IPS-NIHi11 (cell line): Measurements from ENCODE around the gene CUX1.

Experiments used
- DNase-seq: peaks from one replicate; pipeline ENCODE4 v3.0.0; 2012; ENCODE audit warnings: mixed read lengths, low spot score

CUX1 gene

GRCh38 chr7:102272075-102272916, 454.9 kb downstream of the CUX1 start:
- DNase-seq, result peak; percentile 94

GRCh38 chr7:102272917-102273748, 455.7 kb downstream of the CUX1 start:
- no peak for DNase-seq

- peak; percentile 56 for DNase-seq
Observed at GRCh38 chr7:102273749-102274712, 456.6 kb downstream of the CUX1 start.

- DNase-seq, result no peak
Observed at GRCh38 chr7:102275123-102275703, 457.8 kb downstream of the CUX1 start.

GRCh38 chr7:102277901-102278300, 460.5 kb downstream of the CUX1 start:
- DNase-seq, result no peak

GRCh38 chr7:102279537-102280400, 462.3 kb downstream of the CUX1 start:
- DNase-seq, result peak; percentile 91

GRCh38 chr7:102280521-102280920, 463.1 kb downstream of the CUX1 start:
- DNase-seq, result no peak

DNA sequence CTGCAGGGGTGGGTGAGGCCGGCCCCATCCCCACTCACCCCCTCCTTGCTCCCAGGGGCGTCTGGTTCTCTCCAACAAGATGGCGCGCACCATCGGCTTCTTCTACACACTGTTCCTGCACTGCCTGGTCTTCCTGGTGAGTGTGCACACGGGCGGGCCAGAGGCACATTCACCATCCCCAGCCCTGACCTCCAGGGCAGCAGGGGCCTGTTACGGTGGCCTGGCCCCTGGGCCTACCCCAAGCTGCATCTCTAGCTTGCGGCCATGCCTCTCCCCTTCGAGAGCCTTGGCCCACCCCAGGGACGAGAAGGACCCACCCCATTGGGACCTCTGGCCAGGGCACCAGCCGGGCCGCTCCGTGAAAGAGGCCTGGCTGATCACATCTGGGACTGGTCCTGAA, 464.4 kb downstream of the CUX1 start:
- DNase-seq, result no peak

- no peak for DNase-seq
Observed at GRCh38 chr7:102282465-102283362, 465.3 kb downstream of the CUX1 start.

GRCh38 chr7:102283477-102284189, 466.2 kb downstream of the CUX1 start:
- no peak for DNase-seq

DNA sequence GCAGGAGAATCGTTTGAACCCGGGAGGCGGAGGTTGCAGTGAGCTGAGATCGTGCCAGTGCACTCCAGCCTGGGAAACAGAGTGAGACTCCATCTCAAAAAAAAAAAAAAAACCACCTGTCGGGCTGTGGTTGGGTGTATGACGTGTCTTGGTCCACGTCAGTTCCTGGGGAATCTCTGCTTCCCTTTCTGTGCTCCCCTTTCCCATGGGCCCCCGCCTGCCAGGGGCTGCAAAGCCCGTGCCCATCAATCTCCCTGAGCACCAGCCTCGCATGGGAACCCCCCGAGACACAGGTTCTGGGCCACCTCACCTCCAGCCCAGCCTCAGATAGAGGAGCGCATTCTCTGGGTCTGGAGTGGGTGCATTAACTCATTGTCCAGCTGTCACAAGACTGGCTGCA, 467.0 kb downstream of the CUX1 start:
- no peak for DNase-seq

DNA sequence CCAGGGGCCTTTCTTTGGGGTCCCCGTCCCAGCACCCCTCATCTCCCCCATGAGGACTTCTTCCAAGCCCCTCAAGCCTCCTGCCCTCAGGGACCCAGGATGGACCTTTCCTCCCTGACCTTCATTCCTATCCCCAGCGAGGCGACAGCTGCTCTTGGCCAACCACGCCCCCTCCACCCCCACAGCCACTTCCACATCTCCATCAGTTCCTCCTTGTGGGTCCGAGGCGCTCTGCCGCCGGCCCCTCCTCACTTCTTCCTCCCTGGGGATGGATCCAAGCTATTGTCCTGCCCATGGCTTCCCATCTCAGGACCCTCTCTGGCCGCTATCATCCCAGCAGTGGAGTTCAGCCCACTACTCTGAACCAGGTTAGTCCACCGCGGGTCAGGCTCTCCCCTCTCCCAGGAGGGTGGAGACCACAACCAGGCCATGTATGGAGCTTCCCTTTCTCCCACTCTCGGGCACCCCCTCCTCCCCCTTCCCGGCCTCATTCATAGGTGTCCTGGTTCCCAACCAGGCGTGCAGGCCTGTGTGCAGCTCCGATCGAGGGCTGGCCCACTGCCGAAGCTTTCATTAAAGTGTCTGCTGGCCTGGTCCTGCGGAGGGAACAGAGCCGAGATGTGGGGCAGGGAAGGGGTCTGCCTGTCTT, 467.6 kb downstream of the CUX1 start:
- DNase-seq, result no peak

DNA sequence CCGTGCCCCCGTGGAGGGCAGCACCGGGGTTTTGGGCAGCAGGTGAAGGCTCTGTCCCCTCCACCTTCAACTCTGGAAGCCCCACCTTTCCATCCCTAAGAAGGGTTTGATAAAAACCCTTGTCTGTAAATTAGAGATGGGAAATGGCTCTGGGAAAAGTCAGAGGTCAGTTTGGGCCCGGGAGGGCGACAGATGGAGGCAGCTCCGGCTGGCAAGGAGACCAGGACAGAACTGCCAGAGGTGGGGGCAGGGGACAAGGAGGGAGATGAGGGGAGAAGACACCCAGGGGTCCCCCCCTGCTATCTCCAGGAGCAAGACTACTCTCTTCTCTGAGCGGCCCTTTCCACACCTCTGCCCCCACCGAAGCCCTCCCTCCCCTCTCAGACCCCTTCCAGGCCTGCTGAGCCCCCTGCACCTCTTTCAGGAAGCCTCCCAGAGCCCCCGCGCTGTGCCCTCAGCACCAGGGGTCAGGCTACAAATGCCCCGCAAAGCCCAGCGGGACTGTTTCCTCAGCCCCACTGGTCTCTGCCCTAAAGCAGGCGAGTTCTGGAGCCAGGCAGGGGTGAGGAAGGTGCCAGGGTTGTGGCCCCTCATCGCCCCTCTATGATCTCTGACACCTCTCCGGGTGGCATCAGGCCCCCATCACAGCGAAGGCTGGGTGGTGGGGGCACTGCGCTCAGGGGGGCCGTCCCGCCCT, 468.3 kb downstream of the CUX1 start:
- DNase-seq, result no peak

GRCh38 chr7:102286237-102287110, 469.0 kb downstream of the CUX1 start, which contains the start of gene SH2B2:
SH2B2 (plus strand) TSS chr7:102286868; CDS start chr7:102300551, 13,683 bp downstream.
- peak; percentile 87 for DNase-seq

DNA sequence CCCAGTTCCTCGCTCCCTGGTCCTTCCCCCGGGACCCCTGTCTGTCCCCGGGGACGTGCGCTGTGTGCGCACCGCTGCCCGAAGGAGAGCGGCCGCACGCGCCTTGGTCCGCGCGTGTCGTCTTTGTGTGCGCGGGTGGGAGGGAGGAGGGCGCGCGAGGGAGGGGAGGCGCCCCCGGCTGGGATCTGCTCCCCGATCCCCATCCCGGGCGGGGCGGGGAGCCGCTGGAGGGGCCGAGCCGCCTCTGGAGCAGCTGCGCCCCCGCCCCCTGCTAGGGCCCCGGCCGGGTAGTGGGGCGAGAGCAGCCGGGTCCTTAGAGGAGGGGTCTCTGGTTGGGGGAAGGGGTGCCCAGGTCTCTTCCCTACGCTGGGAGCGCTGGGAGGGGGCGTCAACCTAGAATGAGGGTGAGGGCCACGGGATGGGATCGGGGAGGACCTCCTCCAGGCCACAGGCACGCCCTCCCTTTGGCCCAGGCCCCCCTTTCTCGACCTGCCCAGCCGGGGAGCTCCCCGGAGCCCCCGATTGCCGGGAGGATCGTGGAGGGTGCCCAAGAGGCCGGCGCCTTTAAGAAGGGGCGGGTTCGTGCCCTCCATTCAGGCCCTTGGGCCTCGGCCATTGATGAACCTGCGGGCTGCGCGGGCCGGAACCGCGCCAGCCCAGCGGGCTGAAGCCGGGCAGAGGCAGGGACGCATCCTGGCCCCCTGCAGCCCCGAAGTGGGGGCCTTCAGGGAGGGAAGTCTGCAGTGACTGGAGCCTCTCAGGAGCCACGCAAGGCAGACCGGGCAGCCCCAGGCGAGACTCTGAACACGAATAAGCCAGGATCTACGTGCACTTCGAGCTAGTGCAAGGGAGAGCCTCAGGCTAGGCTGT, 469.9 kb downstream of the CUX1 start:
- DNase-seq, result peak; percentile 50

GRCh38 chr7:102287981-102288278, 470.5 kb downstream of the CUX1 start:
- no peak for DNase-seq
